Upper lobe of right lung (tissue), 1 donor: ENCODE measurements around the gene EHBP1. TPM values are rescaled to one million over a fixed set of nuclear protein-coding genes. Genes with fewer than 3 reads are reported as not detected.

Experiments used
- ATAC-seq: fragments of 200-7000 bp; cut with Tn5 transposase; one replicate; pipeline ENCODE4 v1.9.1; 2020; ENCODE audit warnings: mild to moderate bottlenecking, moderate library complexity
- DNase-seq: peaks from one replicate; pipeline ENCODE4 v3.0.0-alpha.2; 2020
- H3K27ac ChIP-seq: fragments of 200-600 bp; one replicate; pipeline ENCODE4 v1.8.0; 2022
- H3K27me3 ChIP-seq: fragments of 200-600 bp; one replicate; pipeline ENCODE4 v1.8.0; 2022; ENCODE audit warnings: mild to moderate bottlenecking
- H3K36me3 ChIP-seq: fragments of 200-600 bp; one replicate; pipeline ENCODE4 v1.8.0; 2022
- H3K4me1 ChIP-seq: fragments of 200-600 bp; one replicate; pipeline ENCODE4 v1.8.0; 2022
- H3K4me3 ChIP-seq: fragments of 200-600 bp; one replicate; pipeline ENCODE4 v1.8.0; 2022; ENCODE audit warnings: mild to moderate bottlenecking
- H3K9me3 ChIP-seq: fragments of 200-600 bp; one replicate; pipeline ENCODE4 v1.8.0; 2022
- CTCF ChIP-seq: fragments of 200-600 bp; IDR thresholded peaks from one replicate; pipeline ENCODE4 v1.8.0; 2022; ENCODE audit warnings: antibody characterized with exemption
- intact Hi-C: fragments of 100-400 bp; cut with DNase I; formaldehyde crosslinking; loops from one replicate; pipeline ENCODE4 v1.11.0; 2022
- total RNA-seq: library from RNA; stranded (reverse); fragmentation: NEBNext Ultra II Directional; extraction: Animal tissue kit (Norgen Biotek cat#: 25700); gene quantifications from one replicate; pipeline ENCODE4 v1.2.1, GENCODE V29; 2021
- donor health status: DM: no; HTN: yes; CAD: no; lungs with severe emphysema.

The EHBP1 gene
- total RNA-seq, 1 donor from 2014 or later, result 46.7 TPM

- intact Hi-C loops, result no loop called here
- H3K27ac ChIP-seq, result no peak overlapping the region
- no peaks in the 10 kb centered on the region for H3K27me3 ChIP-seq
- no peak overlapping the region for H3K4me3 ChIP-seq
- H3K9me3 ChIP-seq, result no peaks in the 10 kb centered on the region
- no peak for TF ChIP-seq CTCF
- no peaks in the 10 kb centered on the region for H3K4me1 ChIP-seq
- no peak for DNase-seq
- no peak for ATAC-seq
- H3K36me3 ChIP-seq, result no peaks in the 10 kb centered on the region
These were observed 87.7 kb downstream of the EHBP1 start for GRCh38 chr2:62793213-62793612.

GRCh38 chr2:62794791-62795190 is 89.3 kb downstream of the EHBP1 start:
- ATAC-seq, result no peak

GRCh38 chr2:62795341-62795740 is 89.8 kb downstream of the EHBP1 start:
- peaks cover under 1% of the 10 kb centered on the region for H3K4me1 ChIP-seq
- no peaks in the 10 kb centered on the region for H3K27me3 ChIP-seq
- ATAC-seq (no peak), DNase-seq (no peak)
- H3K9me3 ChIP-seq, result no peaks in the 10 kb centered on the region
- intact Hi-C loops, result no loop called here
- no peak overlapping the region for H3K27ac ChIP-seq
- no peak for TF ChIP-seq CTCF
- no peaks in the 10 kb centered on the region for H3K36me3 ChIP-seq
- no peak overlapping the region for H3K4me3 ChIP-seq

More at GRCh38 chr2:62794791-62795190, 89.3 kb downstream of the EHBP1 start:
- intact Hi-C loops, result no loop called here
- no peak for DNase-seq
- no peaks in the 10 kb centered on the region for H3K4me1 ChIP-seq
- H3K4me3 ChIP-seq, result no peak overlapping the region
- H3K9me3 ChIP-seq, result no peaks in the 10 kb centered on the region
- H3K27ac ChIP-seq, result no peak overlapping the region
- no peaks in the 10 kb centered on the region for H3K27me3 ChIP-seq
- H3K36me3 ChIP-seq, result no peaks in the 10 kb centered on the region
- TF ChIP-seq CTCF, result no peak

- intact Hi-C loops, result no loop called here
These were observed 91.6 kb downstream of the EHBP1 start for GRCh38 chr2:62797107-62797506.

GRCh38 chr2:62800618-62801017 is 95.1 kb downstream of the EHBP1 start:
- DNase-seq, result no peak
- no peak for ATAC-seq
- Histone ChIP-seq H3K4me3 (no peak overlapping the region), H3K27ac (no peak overlapping the region), H3K4me1 (peaks cover 5% of the 10 kb centered on the region), H3K27me3 (no peaks in the 10 kb centered on the region), H3K36me3 (no peaks in the 10 kb centered on the region), H3K9me3 (no peaks in the 10 kb centered on the region)
- intact Hi-C loops, result no loop called here
- no peak for TF ChIP-seq CTCF

More at GRCh38 chr2:62797107-62797506, 91.6 kb downstream of the EHBP1 start:
- Histone ChIP-seq H3K4me3 (no peak overlapping the region), H3K9me3 (no peaks in the 10 kb centered on the region), H3K27me3 (no peaks in the 10 kb centered on the region), H3K27ac (no peak overlapping the region), H3K36me3 (no peaks in the 10 kb centered on the region), H3K4me1 (peaks cover 5% of the 10 kb centered on the region)
- TF ChIP-seq CTCF, result no peak
- no peak for ATAC-seq
- DNase-seq, result no peak

- DNase-seq (no peak), ATAC-seq (no peak)
- Histone ChIP-seq H3K4me3 (no peak overlapping the region), H3K9me3 (no peaks in the 10 kb centered on the region), H3K4me1 (peaks cover 5% of the 10 kb centered on the region), H3K27me3 (no peaks in the 10 kb centered on the region), H3K27ac (no peak overlapping the region), H3K36me3 (no peaks in the 10 kb centered on the region)
- intact Hi-C loops, result no loop called here
- TF ChIP-seq CTCF, result no peak
These were observed 95.6 kb downstream of the EHBP1 start for GRCh38 chr2:62801110-62801509.
